Mucosa of rectum (tissue), 2 donors: ENCODE results near the gene PROC.

Source experiments
- H3K27ac ChIP-seq, 2 donors: one replicate each; pipeline ENCODE4 v1.7.0; 2013; ENCODE audit warnings: inconsistent platforms in 2 of 2, low read depth in 2 of 2, low read length in 2 of 2
- H3K27me3 ChIP-seq, 2 donors: one replicate each; pipeline ENCODE4 v1.7.0; 2013; ENCODE audit warnings: low read length in 2 of 2; ENCODE audit not compliant: control insufficient read depth in 2 of 2, insufficient read depth in 2 of 2
- H3K36me3 ChIP-seq, 2 donors: one replicate each; pipeline ENCODE4 v1.7.0; 2013; ENCODE audit warnings: low read length in 2 of 2; ENCODE audit not compliant: control insufficient read depth in 2 of 2, insufficient read depth in 2 of 2
- H3K4me1 ChIP-seq, 2 donors: one replicate each; pipeline ENCODE4 v1.7.0; 2013; ENCODE audit warnings: low read length in 2 of 2, mild to moderate bottlenecking in 1 of 2; ENCODE audit not compliant: control insufficient read depth in 2 of 2, insufficient read depth in 2 of 2
- H3K4me3 ChIP-seq, 2 donors: one replicate each; pipeline ENCODE4 v1.7.0; 2013; ENCODE audit warnings: low read length in 2 of 2
- H3K9ac ChIP-seq, 2 donors: one replicate each; pipeline ENCODE4 v1.7.0; 2013; ENCODE audit warnings: low read length in 2 of 2, low read depth in 1 of 2, mild to moderate bottlenecking in 1 of 2
- H3K9me3 ChIP-seq, 2 donors: one replicate each; pipeline ENCODE4 v1.7.0; 2013; ENCODE audit warnings: low read length in 2 of 2; ENCODE audit not compliant: control insufficient read depth in 2 of 2
- donor health status: healthy.
- donor health status: Normal muscosa, but diverticular disease.

PROC gene

DNA sequence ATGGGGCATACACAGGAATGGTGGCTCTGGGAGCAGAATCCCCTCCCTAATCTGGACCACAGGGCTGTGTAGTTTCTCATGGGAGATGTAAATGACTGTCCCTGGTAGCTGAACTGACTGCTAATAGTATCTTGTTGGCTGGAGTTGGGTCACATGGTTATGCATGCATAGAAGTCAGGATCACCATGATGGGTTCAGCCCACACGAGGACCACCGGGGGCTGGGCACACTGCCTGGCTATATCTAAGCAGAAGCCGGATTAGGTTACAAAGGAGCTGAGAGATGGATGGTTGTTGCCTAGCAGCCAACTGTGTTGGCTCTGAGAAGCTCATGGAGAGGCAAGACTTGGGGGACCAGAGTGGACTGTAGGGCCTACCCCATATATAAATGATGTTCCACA, 23.7 kb upstream of the PROC start:
- H3K36me3 ChIP-seq, result no peaks in the 10 kb centered on the region

DNA sequence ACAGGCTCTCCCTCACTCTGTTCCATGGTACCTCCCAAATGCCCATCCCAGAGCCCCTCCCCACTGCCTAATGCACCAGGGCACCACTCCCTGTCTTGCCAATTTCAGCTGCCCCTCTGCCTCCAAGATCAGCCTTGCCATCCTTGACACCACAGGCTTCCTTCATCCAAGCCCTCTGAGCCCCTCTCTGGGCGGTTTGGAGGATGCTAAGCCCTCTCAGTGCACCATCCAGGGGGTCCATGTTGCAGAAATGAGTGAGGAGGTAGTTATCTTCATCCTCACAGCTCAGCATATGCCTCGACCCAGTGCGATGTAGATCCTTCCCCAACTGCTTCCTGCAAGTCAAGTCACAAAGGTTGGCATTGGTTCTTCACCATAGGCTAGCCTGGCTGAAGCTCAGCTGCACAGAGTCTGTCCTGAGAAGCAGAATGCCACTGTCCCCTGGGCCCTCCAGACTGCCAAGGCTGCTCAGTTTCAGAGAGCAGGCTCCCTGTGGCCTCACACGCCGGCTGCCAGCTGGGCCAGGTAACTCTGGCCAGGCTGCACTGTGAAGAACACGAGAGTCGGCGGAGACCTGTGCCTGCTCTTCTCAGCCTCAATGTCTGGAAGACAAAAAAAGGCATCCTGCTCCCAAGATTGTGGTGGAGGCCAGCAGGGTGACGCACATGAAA, 20.5 kb upstream of the PROC start:
- Histone ChIP-seq H3K9me3 (no peaks in the 10 kb centered on the region), H3K4me3 (no peak overlapping the region), H3K27ac (peak overlapping the region; percentile 15 to 33), H3K36me3 (no peaks in the 10 kb centered on the region), H3K4me1 (peaks cover 27 to 34% of the 10 kb centered on the region in 2 donors), H3K27me3 (no peaks in the 10 kb centered on the region), H3K9ac (no peak overlapping the region)

More for the DNA sequence above, 23.7 kb upstream of the PROC start:
- Histone ChIP-seq H3K9ac (no peak overlapping the region), H3K4me3 (no peak overlapping the region), H3K27ac (no peak overlapping the region), H3K4me1 (peaks cover 3 to 15% of the 10 kb centered on the region in 2 donors), H3K27me3 (no peaks in the 10 kb centered on the region), H3K9me3 (no peaks in the 10 kb centered on the region)

DNA sequence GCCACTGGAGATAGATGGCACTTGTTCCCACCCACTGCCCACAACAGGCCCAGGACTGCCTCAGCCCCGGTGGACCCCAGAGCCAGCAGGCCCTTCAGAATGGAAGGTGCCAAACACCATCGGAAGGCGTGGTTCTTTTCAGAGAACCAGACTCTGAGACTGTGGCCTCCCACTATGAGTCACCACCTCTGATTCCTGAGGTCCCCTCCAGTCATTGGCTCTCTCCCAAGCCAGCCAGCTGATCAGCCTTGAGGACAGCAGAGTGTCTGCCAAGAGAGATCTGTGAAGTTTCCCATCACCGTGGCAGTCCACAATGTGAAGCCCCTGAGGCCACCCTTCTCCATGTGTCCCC, 20.0 kb upstream of the PROC start:
- Histone ChIP-seq H3K9ac (no peak overlapping the region), H3K4me1 (peaks cover 29 to 39% of the 10 kb centered on the region in 2 donors), H3K9me3 (no peaks in the 10 kb centered on the region), H3K27me3 (no peaks in the 10 kb centered on the region), H3K27ac (peak overlapping the region; percentile 15 to 33), H3K4me3 (no peak overlapping the region), H3K36me3 (no peaks in the 10 kb centered on the region)

DNA sequence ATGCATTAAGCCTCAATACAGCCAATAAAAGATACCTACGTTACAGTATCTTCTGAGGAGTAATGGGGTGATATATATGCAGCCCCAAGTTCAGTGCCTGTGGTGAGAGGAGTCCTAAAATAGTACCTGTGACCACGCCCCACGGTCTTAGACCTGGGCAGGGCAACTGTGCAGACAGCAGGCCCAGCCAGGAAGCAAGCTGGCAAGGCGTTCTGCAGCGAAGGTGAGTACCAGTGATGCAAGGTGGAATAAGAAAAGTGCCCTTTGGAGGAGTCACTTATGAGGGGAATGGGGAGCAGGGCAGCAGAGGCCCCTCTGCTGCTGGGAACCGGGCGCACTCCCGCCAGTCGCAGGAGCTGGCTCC, 17.7 kb upstream of the PROC start:
- Histone ChIP-seq H3K9ac (peak overlapping the region in 1 of 2 donors; percentile 63), H3K27me3 (no peaks in the 10 kb centered on the region), H3K4me3 (peak overlapping the region; percentile 41 to 59), H3K27ac (peak overlapping the region; percentile 87 to 89), H3K4me1 (peaks cover 29 to 51% of the 10 kb centered on the region in 2 donors), H3K36me3 (no peaks in the 10 kb centered on the region), H3K9me3 (no peaks in the 10 kb centered on the region)

DNA sequence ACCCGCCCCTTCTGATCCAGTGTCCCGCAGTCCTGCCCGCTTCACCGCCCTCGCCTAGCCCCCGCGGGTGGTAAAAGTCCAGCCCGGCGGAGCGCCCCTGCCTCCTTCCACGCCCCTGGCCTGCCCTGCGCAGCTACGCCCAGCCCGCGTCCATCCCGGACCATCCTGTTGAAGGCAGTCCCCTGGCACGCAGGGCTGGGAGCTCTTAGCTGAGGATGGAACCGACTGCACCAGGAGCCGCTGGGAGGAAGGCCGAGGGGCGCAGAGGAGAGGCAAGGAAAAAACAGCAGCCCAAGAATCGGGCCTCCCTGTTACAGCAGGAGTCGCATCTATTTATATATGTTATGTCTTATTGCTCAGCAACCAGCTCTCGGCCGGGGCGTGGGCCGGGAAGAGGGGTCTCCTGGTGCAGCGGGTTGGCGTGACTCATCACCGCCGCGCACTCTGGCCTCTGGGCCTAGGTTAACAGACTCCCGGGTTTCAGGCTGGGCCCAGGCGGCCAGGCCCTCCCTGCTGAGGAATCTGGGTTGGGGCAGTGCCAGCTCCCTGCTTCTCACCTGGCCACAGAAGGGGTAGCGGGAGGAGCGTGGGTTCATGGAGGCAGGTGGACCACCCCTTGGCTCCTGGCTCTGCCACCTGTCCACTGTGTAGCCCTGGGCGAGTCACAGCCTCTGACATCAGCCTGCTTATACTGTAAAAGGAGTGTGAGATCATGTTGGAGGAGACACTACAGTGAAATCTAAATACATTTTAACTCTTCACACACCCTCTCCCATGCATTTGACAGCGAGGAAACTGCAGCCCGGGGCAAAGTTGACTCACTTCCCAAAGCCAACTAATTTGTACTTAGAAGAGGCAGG, 17.1 kb upstream of the PROC start:
- Histone ChIP-seq H3K9ac (peak overlapping the region; percentile 14 to 63), H3K36me3 (no peaks in the 10 kb centered on the region), H3K9me3 (no peaks in the 10 kb centered on the region), H3K4me3 (peak overlapping the region; percentile 41 to 59), H3K27me3 (no peaks in the 10 kb centered on the region), H3K4me1 (peaks cover 29 to 53% of the 10 kb centered on the region in 2 donors), H3K27ac (peak overlapping the region; percentile 87 to 89)

DNA sequence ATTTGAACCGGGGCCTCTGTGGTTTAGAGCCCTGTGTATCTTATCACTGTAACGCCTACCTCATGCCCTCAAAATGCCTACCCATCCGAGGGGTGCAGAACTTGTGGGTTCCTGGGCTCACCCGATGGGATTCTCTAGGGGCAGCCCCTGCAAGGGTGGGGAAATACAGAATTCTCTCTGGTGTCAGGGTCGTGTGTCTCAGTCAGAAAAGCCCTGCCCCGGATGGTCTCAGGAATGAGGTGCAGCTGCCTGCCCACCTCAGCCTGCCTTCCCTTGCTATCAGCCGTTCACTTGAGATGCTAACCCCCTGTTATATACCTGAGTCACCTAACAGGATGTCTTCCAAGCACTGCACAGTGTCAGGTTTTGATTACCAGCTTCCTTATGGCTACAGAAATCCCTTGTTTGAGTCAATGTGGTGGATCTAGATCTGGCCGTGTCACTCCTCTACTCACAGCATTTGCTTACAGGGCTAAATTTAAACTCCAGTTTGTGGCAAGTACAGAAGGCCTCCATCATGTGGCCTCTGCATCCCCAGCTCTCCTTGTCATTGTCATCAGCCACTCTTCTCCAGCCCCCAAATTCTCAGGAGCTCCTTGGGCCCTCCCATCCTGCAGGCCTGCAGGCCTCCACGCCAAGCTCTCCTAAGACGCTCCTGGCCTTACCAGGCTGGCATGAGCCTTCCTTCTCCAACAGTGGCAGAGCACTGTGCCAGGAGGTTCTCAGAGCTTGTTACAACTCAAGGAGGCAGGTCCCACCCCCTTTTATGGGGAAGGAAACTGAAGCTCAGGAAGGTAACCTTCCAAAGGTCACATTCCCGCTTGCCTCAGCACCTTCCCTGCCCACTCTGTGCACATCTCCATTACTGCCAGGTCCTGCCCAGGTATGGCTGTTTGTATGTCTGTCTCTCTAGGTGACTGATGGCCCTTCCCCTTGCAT, 16.2 kb upstream of the PROC start:
- Histone ChIP-seq H3K27ac (peak overlapping the region; percentile 87 to 89), H3K4me3 (peak overlapping the region; percentile 39 to 59), H3K27me3 (no peaks in the 10 kb centered on the region), H3K9me3 (no peaks in the 10 kb centered on the region), H3K36me3 (no peaks in the 10 kb centered on the region), H3K9ac (peak overlapping the region; percentile 14 to 63), H3K4me1 (peaks cover 29 to 53% of the 10 kb centered on the region in 2 donors)

DNA sequence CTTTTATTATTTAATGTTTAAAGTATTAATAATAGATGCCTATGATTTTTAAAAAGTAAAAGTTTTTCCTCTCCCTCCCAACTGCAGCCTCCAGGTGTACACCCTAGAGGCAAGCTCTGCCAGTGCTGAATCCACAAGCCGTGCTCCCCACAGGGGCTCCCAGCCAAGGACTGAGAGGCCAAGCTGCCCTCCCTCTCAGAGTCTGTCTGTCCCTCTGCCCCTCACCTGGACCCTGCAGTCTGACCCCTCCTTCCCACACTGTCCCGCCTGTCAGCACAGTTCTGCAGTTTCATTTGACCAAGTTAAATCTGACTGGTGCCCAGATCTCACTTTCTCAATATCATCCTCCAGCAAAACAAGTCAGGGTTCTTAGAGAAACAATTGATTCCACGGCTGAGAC, 14.8 kb upstream of the PROC start:
- H3K36me3 ChIP-seq, result no peaks in the 10 kb centered on the region
- H3K27ac ChIP-seq, result no peak overlapping the region
- H3K9me3 ChIP-seq, result no peaks in the 10 kb centered on the region
- H3K27me3 ChIP-seq, result no peaks in the 10 kb centered on the region
- H3K4me3 ChIP-seq, result no peak overlapping the region
- H3K4me1 ChIP-seq, result peaks cover 25 to 52% of the 10 kb centered on the region in 2 donors
- H3K9ac ChIP-seq, result no peak overlapping the region

DNA sequence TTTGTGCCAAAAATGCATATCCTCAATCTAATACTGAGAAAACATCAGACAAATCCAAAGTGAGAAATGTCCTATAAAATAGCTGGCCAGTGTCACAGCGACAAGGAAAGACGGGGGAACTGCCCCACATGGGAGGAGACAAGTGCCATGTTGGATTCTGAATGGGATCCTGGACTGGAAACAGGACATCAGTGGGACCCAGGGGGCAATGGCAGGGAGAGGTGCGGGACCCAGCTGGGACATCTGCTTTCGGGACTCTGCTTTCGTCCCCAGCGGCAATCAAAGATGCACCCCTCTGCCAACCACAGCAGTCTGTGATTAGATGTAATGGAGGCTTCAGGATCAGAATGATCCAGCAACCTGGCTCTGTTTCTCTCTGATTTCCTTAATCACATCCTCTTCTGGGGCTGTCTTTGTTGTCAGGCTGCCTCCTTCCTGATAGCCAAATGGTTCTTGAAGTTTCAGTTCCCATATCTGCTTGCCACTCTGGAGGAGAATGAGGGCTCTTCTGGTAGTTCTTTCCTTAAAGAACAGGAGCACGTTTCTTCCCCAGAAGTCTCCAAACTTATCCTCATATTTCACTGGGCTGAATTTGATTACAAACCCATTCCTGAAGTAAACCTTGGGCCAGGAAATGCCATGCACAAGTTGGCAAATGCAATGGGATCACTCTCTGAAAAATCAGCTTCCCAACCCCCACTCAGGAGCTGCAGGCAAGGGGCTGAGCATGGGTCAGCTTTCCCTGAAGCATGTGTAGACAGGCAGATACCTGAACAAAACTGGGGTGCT, 13.6 kb upstream of the PROC start:
- no peaks in the 10 kb centered on the region for H3K9me3 ChIP-seq
- peaks cover 25 to 57% of the 10 kb centered on the region in 2 donors for H3K4me1 ChIP-seq
- no peaks in the 10 kb centered on the region for H3K27me3 ChIP-seq
- H3K4me3 ChIP-seq, result no peak overlapping the region
- no peaks in the 10 kb centered on the region for H3K36me3 ChIP-seq
- H3K9ac ChIP-seq, result no peak overlapping the region
- peak overlapping the region; percentile 46 to 57 for H3K27ac ChIP-seq

DNA sequence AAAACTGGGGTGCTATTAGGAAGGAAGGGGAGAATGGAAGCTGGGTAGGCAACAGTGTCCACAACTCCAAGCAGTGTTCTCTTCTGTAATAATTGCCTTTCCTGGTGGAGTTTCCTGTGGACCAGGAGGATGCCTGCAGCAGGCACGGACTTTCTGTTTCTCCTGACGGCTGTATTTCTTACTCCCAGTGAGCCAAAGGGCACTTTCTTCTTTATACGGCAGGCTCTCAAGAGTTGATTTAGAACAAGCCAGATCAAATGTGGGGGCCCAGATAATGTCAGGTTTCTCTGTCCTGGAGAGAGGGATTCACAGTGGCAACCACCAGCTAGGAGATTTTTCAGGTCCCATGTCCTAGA, 13.0 kb upstream of the PROC start:
- Histone ChIP-seq H3K4me3 (no peak overlapping the region), H3K27ac (peak overlapping the region; percentile 46 to 57), H3K27me3 (no peaks in the 10 kb centered on the region), H3K4me1 (peaks cover 25 to 57% of the 10 kb centered on the region in 2 donors), H3K9ac (no peak overlapping the region), H3K9me3 (no peaks in the 10 kb centered on the region), H3K36me3 (no peaks in the 10 kb centered on the region)
